ENCODE measurements around the gene CPNE2. TPM values are rescaled to one million over a fixed set of nuclear protein-coding genes. Genes with fewer than 3 reads are reported as not detected.
"Not testable (repeated sequence)": the region's sequence is repeated elsewhere in the genome, so short reads cannot be mapped to it uniquely, and the experiment has no call there.

Gene CPNE2
- total RNA-seq, 1 donor from 2014 or later = 13.7 TPM

GRCh38 chr16:57055671-57056070 lies 36.7 kb upstream of the CPNE2 start:
- H3K27me3 ChIP-seq (ENCODE audit: low read depth) = no peaks in the 10 kb centered on the region
- H3K4me1 ChIP-seq = peaks cover 3% of the 10 kb centered on the region
- no peak overlapping the region for H3K4me3 ChIP-seq
- intact Hi-C loops (cut with micrococcal nuclease) = no loop called here
- peaks cover 37% of the 10 kb centered on the region for H3K36me3 ChIP-seq
- TF ChIP-seq CTCF (IDR thresholded peaks at IDR 0.05; ENCODE audit: borderline replicate concordance) = no peak
- H3K9me3 ChIP-seq (replicated peaks) = no peaks in the 10 kb centered on the region
- no peak overlapping the region for H3K27ac ChIP-seq (replicated peaks)
- no peak for DNase-seq

GRCh38 chr16:57058291-57058861 lies 34.0 kb upstream of the CPNE2 start:
- intact Hi-C loops (cut with micrococcal nuclease) = no loop called here
- TF ChIP-seq CTCF (IDR thresholded peaks at IDR 0.05; ENCODE audit: borderline replicate concordance) = no peak
- Histone ChIP-seq H3K9me3 (replicated peaks) (no peaks in the 10 kb centered on the region), H3K27me3 (ENCODE audit: low read depth) (no peaks in the 10 kb centered on the region), H3K27ac (replicated peaks) (no peak overlapping the region), H3K36me3 (peaks cover 24% of the 10 kb centered on the region), H3K4me1 (peaks cover 21% of the 10 kb centered on the region), H3K4me3 (no peak overlapping the region)
- no peak for DNase-seq

- peaks cover 13% of the 10 kb centered on the region for H3K36me3 ChIP-seq
- intact Hi-C loops (cut with micrococcal nuclease) = no loop called here
Measured at GRCh38 chr16:57060323-57061083, 31.9 kb upstream of the CPNE2 start.

GRCh38 chr16:57061084-57061905 lies 31.1 kb upstream of the CPNE2 start:
- H3K9me3 ChIP-seq (replicated peaks) = no peaks in the 10 kb centered on the region
- H3K36me3 ChIP-seq = peaks cover 5% of the 10 kb centered on the region
- H3K4me1 ChIP-seq = peaks cover 21% of the 10 kb centered on the region
- DNase-seq = peak; percentile 76
- H3K27ac ChIP-seq (replicated peaks) = peak overlapping the region; percentile 85
- TF ChIP-seq CTCF (IDR thresholded peaks at IDR 0.05; ENCODE audit: borderline replicate concordance) = no peak
- intact Hi-C loops (cut with micrococcal nuclease) = no loop called here
- H3K27me3 ChIP-seq (ENCODE audit: low read depth) = no peaks in the 10 kb centered on the region
- H3K4me3 ChIP-seq = peak overlapping the region; percentile 21

More at GRCh38 chr16:57060323-57061083, 31.9 kb upstream of the CPNE2 start:
- no peak for TF ChIP-seq CTCF (IDR thresholded peaks at IDR 0.05; ENCODE audit: borderline replicate concordance)
- no peaks in the 10 kb centered on the region for H3K27me3 ChIP-seq (ENCODE audit: low read depth)
- H3K4me1 ChIP-seq = peaks cover 21% of the 10 kb centered on the region
- peak overlapping the region; percentile 85 for H3K27ac ChIP-seq (replicated peaks)
- no peak for DNase-seq
- no peaks in the 10 kb centered on the region for H3K9me3 ChIP-seq (replicated peaks)
- no peak overlapping the region for H3K4me3 ChIP-seq

- H3K36me3 ChIP-seq = peaks cover 1% of the 10 kb centered on the region
- H3K27ac ChIP-seq (replicated peaks) = peak overlapping the region; percentile 85
- TF ChIP-seq CTCF (IDR thresholded peaks at IDR 0.05; ENCODE audit: borderline replicate concordance) = no peak
- H3K9me3 ChIP-seq (replicated peaks) = no peaks in the 10 kb centered on the region
- peaks cover 21% of the 10 kb centered on the region for H3K4me1 ChIP-seq
- intact Hi-C loops (cut with micrococcal nuclease) = no loop called here
- DNase-seq = no peak
- no peaks in the 10 kb centered on the region for H3K27me3 ChIP-seq (ENCODE audit: low read depth)
- no peak overlapping the region for H3K4me3 ChIP-seq
Measured at GRCh38 chr16:57062329-57062728, 30.1 kb upstream of the CPNE2 start.

GRCh38 chr16:57063189-57063588 lies 29.2 kb upstream of the CPNE2 start:
- H3K4me3 ChIP-seq; intact Hi-C loops (cut with micrococcal nuclease); H3K9me3 ChIP-seq (replicated peaks); DNase-seq; H3K27ac ChIP-seq (replicated peaks); H3K27me3 ChIP-seq (ENCODE audit: low read depth); H3K36me3 ChIP-seq: not testable (repeated sequence)
- peaks cover 21% of the 10 kb centered on the region for H3K4me1 ChIP-seq
